Activated CD8-positive, alpha-beta memory T cell treated with anti-CD3 and anti-CD28 coated beads, Interleukin-2, amount 50 U/mL, for 48 hours (primary cell): ENCODE data around the gene GJA9.
"Not testable (repeated sequence)": the region's sequence is repeated elsewhere in the genome, so short reads cannot be mapped to it uniquely, and the experiment has no call there.

ENCODE experiments used
- DNase-seq: peaks from one replicate; pipeline ENCODE4 v3.0.0-alpha.2; 2020

Gene GJA9

DNA sequence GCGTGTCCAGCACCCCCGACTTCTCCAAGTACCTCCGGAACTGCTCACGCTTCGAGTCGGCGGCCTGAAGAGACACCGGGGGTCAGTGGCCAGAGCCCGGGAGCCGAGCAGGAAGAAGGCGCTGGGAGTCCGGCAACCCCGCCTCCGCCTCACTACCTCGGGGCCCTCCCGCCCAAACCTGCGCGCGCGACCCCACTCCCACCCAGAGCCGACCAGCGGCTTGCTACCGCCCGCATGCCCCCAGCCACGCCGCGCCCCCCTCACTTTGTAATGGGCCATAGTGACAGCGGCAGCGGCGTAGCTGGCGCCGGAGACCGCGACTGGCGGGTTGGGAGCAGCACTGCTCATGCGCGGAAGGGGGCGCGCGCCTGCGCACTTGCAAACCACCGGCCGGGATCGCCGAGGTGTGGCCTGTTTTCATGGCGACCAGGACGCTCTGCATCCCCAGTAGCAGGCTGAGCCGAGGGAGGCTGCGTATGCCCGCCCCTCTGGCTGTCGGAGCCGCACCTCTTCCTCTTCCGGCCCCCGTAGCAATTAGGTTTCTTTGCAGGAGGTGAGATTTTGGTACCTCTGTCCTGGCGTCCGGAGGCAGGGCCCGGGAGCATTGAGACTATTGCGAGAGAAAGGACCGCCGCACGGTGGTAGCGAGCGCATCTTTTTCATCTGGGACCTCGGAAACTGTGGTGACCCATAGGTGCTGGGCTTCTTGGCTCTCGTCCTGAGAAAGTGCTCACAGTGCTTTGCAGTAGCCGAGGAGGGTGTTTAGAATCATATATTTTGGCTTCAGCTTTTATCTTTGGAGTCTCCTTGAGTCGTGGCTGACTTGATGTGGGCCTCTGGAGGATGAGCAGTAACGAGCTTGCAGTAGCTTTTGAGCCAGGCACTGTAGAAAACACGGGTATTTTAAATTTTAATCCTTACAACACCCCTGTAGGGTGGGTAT is 8.1 kb downstream of the GJA9 start, which contains the start of gene MYCBP:
MYCBP (minus strand) TSS at position 322 of the 943 bp plus-strand sequence; CDS start at position 279, 43 bp downstream.
- peak; percentile 98 for DNase-seq

GRCh38 chr1:38872401-38873026 is 8.9 kb downstream of the GJA9 start:
- peak; percentile 71 for DNase-seq

GRCh38 chr1:38870996-38871395 is 10.4 kb downstream of the GJA9 start:
- no peak for DNase-seq

DNA sequence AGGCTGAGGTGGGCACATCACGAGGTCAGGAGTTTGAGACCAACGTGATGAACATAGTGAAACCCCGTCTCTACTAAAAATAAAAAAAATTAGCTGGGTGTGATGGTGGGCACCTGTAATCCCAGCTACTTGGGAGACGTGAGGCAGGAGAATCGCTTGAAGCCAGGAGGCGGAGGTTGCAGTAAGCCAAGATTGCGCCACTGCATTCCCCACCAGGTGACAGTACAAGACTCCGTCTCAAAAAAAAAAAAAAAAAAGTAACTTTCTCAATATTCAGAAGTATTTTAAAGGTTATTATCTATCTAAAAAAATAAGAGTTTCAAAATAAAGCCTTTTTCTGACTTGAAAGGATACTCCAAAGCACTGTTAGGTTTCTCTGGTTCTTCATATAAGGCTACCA is 14.2 kb downstream of the GJA9 start:
- DNase-seq = no peak

DNA sequence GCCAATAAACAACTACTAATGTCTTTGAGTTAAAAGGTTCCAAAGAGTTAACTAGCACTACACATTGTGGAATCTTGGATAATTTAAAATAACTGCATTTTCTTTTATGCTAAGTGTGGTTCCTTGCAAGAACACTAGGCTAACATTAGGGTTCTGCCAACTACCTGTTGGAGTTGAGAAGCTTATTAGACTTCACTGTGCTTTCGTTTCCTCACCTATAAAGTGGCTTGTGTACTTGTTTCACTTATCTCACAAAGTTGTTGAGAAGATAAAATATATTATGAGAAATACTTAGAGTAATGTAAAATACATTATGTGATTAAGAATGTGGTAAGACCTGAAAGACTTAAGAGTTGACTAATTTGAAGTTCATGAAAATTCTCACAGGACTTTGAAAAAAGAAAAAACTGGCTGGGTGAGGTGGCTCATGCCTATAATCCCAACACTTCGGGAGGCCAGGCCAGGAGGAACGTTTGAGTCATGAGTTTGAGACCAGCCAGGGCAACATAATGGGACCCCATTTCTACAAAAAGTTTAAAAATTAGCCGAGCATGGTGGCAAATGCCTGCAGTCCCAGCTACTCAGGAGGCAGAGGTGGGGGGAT is 16.2 kb downstream of the GJA9 start:
- no peak for DNase-seq

DNA sequence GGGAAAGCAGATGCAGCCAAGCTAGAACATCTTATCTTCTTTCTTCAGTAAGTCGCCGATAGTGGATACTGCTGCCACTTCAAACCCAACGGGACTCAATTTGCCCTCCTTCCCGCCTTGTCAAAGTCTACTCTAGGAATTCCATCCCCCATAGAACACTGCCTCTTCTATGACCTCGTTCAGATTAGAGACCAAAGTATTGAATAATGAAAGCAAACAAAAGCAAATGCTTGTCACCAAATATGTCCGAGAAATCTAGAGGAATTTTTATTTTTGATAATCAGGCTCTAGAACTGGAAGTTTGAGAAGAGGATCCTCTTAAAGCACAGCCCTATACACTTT is 21.0 kb downstream of the GJA9 start:
- DNase-seq = no peak

- peak; percentile 98 for DNase-seq
These were observed 21.6 kb downstream of the GJA9 start, which contains the start of gene RRAGC for GRCh38 chr1:38859561-38860453. Gene RRAGC, minus strand, starts transcription at chr1:38859772. Its CDS starts 126 bp downstream, at chr1:38859646.

- peak; percentile 79 for DNase-seq
These were observed 22.4 kb downstream of the GJA9 start for GRCh38 chr1:38858833-38859560.

- no peak for DNase-seq
These were observed 28.6 kb downstream of the GJA9 start for GRCh38 chr1:38852780-38853179.

DNA sequence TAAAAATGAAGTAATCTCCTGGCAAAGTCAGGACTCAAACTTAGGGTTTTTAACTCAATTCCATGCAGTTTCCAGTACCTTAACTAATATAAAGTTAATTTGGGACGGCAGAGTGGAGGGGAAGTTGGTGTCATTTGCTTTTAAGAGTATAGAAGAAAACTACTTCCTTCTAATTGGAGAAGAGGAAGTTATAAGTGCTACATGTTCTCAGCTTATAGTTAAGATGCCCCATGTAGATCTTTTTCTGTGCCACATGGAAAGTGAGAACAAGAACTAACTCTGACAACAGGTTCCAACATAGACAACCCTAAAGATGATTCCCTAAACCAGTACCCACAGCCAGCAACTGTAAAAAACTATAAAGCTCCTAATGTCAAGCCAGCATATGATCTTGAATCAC is 33.3 kb downstream of the GJA9 start:
- DNase-seq = no peak

GRCh38 chr1:38846210-38846609 is 35.2 kb downstream of the GJA9 start:
- DNase-seq = no peak

- DNase-seq = not testable (repeated sequence)
These were observed 36.3 kb downstream of the GJA9 start for GRCh38 chr1:38845088-38845487.

DNA sequence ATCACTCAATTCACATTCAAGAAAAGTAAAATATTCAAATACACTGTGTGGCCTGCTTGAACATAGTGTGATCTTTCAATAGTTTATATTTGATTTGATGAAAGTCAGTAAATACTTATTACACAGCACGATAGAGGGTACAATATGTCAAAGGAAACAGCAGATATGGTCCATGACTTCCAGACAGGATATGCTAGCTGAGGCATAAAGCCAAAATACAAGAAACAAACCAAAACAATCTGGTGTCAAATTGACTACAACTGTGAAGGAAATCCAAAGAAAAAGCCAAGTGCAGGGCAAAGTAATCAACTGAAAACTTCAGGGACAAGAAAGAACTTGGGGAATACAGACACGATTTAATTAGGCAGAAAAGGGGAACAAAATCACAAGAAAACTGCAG is 41.1 kb downstream of the GJA9 start:
- no peak for DNase-seq

DNA sequence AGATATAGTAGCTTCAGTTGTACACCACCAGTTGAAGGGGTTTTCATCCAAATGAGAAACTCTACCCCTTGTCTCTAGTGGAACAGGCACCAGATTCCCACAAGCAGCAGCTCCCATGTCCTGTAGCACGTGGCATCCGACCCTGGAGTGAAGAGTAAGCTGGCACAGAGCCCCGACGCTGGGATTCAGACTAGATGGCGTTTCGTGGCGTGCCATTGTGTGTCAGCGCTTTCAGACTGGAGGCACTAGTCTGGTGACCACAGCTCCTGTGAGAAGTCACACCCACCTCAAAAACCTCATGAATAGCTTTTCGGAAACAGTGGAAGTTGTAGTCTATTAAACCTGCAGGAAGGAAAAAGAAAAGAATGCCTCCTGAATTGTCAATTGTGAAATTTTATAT is 42.0 kb downstream of the GJA9 start:
- DNase-seq = no peak

GRCh38 chr1:38836316-38836715 is 45.1 kb downstream of the GJA9 start:
- DNase-seq = not testable (repeated sequence)

GRCh38 chr1:38834937-38835827 is 46.2 kb downstream of the GJA9 start:
- no peak for DNase-seq

DNA sequence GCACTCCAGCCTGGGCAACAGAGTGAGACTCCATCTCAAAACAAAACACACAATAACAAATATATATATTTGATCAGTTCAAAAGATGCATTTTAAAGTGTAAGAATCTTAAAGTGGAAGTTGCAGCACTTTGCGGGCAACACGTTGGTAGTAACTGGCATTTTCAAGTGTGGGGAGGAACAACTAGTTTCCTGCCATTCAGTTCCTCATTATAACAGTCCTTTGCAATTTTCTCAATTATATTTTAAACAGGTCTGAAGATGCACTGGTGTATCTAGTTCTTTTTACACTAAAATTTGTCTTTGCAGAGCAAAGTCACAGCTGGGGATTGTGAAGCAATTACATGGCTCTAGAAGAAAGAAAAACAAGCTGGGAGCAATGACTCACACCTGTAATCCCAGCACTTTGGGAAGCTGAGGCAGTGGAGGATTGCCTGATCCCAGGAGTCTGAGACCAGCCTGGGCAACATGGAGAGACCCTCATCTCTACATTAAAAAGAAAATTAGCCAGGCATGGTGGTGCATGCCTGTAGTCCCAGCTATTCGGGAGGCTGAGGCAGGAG is 47.1 kb downstream of the GJA9 start:
- no peak for DNase-seq

DNA sequence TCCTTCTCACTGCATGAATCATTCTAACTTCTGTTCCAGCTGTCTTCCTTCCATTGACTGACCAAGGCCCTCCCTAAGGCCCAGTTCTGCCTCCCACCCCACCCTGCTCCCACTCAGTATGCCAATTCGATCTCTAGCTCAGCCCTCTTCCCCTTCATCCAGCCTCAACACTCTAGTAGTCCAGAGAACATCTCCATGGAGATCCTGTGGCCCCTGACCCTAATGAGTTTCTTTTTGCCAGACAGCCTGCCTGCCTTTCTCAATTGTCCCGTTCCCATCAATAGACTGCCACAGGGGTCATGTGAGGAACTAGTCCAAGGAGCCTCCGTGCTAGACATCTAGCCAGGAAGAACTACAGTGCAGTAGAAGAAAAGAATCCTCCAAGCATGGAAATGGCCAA is 48.2 kb downstream of the GJA9 start:
- no peak for DNase-seq

DNA sequence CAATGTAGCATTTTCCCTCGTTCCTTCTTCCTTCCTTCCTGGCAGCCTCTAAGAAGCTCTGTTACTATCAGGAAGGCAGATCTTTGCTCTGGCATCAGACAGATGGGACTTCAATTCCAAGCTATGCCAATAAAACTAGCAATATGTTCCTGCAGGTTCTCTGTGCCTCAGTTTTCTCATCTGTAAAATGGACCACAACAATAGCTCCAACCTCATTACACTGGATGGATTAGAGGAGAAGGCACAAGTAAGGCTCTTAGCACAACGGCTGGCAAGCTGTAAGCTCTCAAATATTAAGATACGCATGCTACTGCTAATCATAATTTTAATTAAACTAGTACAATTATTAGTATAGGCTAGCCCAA is 49.0 kb downstream of the GJA9 start:
- DNase-seq = no peak

- no peak for DNase-seq
These were observed 49.5 kb downstream of the GJA9 start for GRCh38 chr1:38831731-38832369.
